Activated CD4-positive, alpha-beta T cell treated with anti-CD3 and anti-CD28 coated beads, Interleukin-2, Interleukin-6, amounts not matched to agents 100 ng/mL and 50 ng/mL, durations not matched to agents 16 hours and 8 hours (primary cell): ENCODE data around the gene CLDN11.

Experiments
- DNase-seq: peaks from one replicate; pipeline ENCODE4 v3.0.0-alpha.2; 2020

Gene CLDN11

DNA sequence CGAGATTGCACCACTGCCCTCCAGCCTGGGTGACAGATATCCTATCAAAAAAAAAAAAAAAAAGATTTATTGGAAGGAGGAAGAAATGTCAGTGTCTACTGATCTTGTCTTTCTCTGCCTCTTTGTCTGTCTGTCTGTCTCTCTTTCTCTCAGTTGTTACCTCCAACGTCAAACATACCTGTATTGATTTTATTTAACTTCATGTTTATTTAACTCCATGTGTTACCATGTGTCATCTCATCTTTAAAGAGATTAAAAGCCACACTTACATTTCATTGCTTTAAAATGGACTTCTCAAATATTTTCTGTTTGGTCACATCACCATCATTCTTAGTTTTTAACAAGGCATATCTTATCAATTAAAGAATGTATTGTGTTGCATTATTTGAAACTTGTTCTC lies 9.4 kb downstream of the CLDN11 start:
- DNase-seq, result no peak

DNA sequence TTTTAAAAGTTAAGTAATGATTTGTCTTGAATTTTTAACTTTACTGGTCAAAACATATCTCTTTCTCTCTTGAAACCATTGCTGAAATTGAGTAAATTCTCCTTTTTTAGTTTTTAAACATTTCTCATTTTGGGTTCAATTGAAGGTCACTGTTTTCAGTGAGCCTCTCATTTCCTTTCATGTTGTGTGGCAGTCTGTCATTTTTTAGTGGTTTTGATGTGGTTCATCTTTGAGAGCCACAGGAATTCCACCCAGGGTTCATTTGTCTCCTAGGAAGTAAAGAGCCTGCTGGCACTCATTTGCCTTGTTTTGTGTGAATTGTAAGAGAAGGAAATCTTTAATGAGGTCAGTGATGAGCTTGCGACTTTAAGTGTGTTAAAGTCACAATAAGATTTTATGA lies 10.4 kb downstream of the CLDN11 start:
- no peak for DNase-seq

DNA sequence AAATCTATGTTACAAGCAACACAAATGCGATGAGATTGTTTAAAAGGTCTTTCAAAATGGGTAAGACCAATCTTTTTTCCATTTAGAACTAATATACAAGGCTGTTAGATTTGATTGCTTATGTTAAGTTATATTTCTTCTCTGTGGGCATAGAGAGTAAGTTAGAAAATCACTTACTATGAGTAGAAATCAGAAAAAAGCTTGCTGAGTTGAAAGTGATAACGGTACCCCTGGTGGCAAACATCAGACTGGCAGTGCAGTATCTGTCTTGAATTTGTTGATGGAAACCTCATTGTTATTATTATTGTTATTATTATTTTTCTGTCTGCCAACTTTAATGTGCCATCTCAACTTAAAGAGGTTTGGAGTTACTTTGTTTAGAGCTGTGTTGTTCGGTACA lies 12.4 kb downstream of the CLDN11 start:
- no peak for DNase-seq

DNA sequence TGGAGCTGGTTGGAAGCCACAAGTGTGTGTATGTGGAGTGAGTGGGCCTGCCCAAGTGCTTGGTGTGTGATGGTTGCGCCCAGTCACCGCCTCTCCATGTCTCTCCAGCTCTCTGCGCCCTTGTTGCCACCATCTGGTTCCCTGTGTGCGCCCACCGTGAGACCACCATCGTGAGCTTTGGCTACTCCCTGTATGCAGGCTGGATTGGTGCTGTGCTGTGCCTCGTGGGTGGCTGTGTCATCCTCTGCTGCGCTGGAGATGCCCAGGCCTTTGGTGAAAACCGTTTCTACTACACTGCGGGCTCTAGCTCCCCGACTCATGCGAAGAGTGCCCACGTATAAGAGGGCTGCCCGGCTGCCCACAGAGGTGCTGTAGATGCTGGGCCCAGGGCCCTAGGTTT lies 13.7 kb downstream of the CLDN11 start:
- DNase-seq, result no peak

DNA sequence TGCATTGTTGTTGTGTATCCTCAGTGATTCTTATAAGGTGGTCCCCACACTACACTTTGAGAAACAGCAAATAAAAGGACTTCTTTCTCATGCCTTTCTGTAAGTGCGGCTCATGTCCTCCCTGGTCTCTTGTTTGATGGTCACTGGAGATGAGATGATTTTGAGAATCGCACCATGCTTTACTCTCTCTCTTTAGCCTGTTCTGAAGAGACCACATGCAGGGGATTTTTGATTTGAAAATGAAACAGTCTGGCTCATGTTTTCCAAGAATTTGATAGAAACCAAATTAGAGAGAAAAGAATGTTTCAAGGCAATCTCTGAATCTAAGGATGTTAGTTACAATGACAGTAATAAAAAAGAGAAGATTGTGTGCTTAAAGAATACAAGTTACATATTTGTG lies 18.0 kb downstream of the CLDN11 start:
- no peak for DNase-seq

DNA sequence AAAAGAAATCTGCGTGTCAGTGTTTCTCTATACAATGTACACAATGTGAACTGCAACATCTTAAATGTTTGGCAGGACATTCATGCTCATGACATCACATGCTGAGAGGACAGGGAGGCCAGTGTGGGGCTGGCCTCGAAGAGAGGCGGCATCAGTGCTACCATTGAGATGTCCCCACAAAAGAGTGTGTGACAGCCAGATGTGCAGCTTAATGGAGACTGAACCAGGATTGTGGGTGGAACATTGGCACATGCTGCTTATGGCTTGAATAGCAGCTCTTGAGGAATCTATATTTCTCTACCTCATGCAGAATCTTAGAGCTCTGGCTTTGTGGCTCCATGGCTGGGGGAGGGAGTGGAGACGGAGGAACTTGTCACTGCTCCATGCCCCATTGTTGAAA lies 18.5 kb downstream of the CLDN11 start:
- DNase-seq, result no peak

DNA sequence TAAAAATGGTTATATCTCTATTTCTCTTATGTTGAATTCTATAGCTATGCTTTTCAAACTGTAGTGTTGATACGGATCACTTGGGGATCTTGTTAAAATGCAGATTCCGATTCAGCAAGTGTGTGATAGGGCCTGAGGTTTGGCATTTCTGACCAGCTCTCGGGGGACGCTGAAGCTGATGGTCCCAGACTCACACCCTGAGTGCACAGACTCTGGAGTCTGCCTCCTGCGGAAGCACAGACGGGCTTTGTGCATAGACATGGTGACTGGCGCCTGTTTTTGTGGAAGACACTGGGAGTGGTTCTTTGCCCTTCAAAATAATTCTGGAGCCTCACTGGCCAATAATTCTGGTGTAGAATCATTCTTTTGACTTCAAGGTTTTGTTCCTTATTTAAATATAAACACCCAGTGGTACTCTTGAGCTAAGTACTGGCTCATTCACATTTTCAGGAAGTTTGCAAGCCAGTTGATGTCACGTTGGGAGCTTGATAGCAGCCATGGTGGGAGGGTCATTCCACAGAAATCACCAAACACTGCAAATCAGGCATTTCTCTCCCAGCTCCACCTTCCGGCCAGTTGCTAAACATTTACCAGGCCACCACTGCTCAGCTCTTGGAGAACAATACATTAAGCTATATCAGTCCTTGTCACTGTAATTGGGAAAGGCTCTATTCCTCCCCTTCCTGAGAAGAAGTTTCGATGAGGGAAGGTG lies 19.2 kb downstream of the CLDN11 start:
- no peak for DNase-seq

DNA sequence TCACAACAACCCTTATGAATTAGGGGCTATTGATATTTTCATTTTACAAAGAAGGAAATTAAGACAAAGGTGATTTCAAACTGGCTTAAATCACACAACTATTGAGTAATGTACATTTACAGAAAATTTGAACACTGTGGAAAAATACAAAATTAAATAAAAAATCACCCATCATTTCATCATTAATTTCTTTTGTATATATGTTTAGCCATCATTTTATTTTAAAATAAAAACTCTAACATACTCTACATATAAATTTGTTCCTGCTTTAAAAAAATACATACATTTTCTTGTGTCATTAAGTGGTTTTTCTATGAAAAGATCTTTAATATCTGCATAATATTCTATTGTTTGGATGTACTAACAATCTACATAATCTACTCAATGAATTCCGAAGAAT lies 20.2 kb downstream of the CLDN11 start:
- no peak for DNase-seq

DNA sequence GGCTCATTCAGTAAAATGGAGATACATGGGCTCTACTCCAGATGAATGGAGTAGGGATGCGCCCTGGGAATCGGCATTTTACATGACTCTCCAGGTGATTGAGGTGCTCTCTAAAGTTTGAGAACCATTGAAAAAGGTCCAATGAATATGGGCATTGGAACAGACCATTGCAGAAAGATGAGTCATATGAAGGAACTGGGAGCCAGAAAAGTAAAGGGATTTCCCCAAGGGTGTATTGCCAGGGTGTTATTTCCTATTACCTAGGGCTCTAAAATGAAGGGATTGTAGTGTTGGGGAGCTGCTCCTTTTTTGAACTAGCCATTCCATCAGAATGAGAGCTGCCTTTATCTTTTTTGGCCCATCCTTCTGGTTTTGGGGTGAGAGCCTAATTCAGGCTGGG lies 21.7 kb downstream of the CLDN11 start:
- DNase-seq, result no peak

DNA sequence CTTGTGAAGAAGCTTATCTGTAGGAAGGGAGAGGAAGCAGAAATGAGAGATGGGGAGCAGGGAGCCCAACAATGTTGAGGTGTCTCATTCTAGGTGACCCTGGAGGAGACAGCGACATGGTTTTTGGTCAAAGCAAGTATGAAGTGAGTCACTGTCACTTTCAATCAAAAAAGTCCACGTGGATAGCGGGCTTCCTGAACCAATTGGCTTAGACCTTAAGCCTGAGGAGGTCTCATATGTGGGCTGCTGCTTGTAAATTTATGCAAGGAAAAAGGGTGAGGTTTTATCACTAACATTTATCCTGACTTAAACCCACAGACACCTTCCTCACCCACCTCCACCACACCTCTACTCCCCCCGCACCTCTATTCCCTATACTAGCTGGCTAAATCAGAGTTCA lies 22.7 kb downstream of the CLDN11 start:
- no peak for DNase-seq

DNA sequence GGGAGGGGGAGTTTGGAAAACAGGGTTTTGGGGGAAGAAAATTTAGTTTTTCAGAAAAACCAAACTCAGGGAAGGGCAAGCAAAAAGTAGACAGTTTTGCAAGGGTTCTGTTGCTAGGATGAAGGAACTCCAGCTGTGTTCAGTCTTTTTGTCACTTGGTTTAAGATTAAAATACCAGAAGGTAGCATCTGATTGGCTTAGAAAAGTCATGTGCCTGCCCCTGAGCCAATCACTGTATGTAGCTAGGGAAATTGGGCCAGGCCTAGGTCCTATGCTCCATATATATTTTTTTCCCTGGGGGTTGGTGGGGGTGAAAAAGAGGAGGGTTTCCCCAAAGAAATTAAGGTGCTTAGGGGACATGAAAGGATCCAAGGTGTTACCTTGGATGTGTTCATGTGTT lies 24.3 kb downstream of the CLDN11 start:
- no peak for DNase-seq

DNA sequence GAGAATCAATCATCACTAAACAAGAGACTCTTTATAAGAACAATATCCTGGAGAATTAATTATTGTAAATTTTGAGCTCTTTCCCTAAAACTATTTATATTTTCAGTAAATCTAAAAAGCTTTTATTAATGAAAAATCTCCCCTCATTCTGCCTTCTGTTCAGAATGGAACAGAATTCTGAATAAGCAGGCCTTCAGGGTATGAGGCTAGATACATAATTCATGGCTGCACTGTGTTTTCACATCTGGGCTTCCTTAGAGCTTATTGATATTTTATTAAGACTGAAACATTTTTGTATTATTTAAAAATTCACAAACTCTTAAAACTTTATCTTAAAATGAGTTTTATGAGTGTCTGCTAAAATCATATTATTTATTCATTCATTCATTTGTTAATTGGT lies 24.8 kb downstream of the CLDN11 start:
- DNase-seq, result no peak

DNA sequence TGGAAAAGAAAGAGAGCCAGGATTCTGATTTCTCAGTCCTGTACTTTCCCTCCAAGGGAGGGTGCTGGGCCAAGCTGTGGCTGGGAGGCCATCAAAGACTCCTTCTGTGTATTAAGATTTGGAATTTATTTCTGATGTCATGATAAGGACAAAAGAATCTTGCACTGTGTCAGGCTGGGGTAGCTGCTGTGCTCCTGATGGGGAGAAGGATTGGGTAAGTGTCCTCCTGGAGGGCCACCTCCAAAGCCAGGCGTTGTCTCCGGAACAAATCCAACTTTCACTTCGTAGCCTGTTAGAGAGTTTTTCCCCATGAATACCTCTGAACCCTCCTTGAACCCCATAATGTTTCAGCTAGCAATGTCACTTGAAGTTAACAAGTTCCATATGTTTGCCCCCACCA lies 29.9 kb downstream of the CLDN11 start:
- DNase-seq, result no peak

DNA sequence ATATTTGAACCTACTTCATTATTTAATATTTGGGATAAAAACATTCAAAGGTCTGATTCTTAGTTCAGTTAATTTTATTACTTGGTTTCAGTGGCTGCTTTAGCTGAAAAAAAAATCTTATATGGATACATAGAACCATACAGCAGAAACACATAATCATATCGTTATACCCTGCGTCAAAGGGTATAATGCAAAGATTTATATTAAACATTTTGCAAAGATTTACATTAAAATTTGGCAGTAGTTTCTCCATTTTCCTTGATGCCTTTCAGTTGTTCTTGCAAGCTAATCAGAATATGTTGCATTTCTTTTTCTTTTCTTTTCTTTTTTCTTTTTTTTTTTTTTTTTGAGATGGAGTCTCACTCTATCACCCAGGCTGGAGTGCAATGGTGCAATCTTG lies 31.4 kb downstream of the CLDN11 start:
- DNase-seq, result no peak

DNA sequence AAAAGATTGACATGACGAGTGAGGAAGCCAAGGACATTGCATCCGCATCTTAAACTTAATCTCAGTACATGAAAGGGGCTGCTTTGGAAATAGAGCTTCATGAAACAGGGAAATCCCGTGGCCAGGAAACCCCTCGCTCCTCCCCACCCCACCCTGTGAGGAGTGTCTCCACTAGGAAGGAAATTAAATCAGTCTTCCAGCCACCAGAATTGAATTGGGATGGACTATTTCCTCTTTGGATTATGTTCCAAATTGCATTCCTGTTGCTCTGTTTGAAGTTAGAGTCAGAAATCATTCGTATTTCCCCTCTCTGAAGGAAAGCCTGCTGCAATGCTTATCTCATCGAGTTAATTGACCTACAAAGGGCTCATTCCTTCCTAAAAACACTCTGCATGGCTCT lies 35.8 kb downstream of the CLDN11 start:
- DNase-seq, result no peak

DNA sequence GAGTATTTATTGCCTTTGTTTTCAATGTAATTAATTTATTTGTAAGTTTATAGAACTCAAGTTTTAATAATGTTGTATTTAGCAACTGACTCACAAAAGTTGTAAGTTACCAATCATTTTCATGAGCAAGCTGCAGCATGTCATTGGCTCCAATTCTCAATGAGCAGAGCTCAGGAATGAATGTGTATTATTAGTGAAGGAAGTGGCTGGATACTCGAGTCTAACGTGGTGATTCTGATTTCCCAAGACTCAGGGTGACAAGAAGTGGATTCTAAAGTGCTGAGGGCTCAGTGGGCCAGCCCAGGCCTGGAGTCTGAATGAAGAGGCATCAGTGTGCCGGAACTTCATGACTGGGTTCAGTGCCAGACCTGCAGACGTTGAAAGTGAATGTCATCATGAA lies 39.6 kb downstream of the CLDN11 start:
- no peak for DNase-seq

DNA sequence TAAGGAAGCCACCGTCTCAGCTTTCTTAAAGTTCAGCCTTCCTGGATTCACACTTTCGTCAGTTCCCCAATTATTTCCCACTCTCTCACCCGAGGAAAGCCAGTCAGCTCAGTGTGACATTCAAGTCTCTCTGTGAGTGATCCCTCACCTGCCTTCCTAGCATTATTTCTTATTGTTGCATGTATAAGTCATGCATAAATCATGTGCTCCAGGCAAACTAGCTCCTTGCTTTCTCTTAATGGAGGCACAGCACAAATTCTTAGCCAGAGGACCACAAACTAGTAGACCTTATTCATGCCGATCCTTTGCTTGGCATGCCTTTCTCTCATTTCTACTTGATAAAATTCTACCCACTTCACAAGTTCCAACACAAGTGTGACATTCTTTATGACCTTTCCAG lies 44.3 kb downstream of the CLDN11 start:
- no peak for DNase-seq

DNA sequence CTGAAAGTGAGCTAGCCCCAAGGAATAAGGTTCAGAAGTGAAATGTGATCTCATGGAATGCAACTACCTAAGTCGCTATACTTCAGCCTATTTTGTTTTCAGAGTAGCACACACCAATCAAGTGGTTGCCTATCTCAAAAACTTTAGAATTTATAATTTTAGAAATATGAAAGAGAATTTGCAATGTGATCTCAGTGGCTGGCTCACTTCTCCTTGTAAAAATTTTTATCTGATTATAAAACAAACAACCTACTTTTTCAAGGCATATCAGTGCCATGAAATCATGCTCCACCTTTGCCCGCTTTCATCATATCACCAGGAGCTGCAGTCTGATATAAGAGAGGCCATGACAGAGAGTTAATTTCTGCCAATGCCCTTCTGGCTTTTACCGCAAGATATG lies 47.3 kb downstream of the CLDN11 start:
- no peak for DNase-seq

DNA sequence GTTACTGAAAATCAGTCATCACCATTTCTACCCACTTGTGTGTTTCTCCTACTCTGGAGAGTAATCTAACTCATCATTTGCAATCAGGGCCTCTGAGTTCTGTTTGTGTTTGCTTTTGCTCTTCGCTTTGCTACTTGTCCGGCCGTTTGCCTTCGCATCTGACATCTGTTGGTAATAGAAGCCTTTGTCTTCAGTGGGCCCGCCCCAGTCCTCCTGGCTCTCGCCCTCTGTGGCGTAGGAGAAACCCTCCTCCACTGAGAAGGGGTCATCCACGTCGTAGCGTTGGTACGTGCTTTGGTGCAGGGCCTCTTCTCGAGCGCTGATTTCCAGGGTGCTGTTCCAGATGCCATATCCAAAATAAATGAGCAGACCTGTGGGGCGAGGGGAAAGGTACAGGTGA lies 48.3 kb downstream of the CLDN11 start:
- DNase-seq, result no peak

DNA sequence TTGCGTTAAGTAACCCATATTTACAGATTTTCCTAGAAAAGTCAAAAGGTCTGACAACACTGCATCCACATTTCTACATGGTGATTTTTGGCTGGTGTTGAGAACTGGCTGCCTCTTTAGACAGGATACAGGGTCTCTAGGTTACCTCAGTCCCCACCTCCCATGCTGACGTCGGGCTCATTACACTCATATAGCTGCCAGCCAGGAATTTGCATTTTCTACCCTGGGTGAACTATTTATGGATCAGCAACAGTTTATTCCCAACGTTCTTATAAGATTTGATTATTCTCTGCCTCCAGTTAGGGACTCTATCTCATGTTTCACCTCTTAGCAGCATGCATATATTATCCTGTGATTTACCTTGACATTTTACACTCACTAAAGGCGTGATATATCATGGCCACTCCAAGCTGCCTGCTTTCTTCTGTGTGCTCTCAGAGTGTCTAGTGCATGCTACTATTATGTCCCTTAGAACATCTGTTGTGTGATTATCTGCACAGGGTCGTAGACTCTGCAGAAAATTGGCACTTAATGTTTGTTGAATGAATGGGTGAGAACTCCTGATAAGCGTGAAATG lies 49.0 kb downstream of the CLDN11 start:
- no peak for DNase-seq

DNA sequence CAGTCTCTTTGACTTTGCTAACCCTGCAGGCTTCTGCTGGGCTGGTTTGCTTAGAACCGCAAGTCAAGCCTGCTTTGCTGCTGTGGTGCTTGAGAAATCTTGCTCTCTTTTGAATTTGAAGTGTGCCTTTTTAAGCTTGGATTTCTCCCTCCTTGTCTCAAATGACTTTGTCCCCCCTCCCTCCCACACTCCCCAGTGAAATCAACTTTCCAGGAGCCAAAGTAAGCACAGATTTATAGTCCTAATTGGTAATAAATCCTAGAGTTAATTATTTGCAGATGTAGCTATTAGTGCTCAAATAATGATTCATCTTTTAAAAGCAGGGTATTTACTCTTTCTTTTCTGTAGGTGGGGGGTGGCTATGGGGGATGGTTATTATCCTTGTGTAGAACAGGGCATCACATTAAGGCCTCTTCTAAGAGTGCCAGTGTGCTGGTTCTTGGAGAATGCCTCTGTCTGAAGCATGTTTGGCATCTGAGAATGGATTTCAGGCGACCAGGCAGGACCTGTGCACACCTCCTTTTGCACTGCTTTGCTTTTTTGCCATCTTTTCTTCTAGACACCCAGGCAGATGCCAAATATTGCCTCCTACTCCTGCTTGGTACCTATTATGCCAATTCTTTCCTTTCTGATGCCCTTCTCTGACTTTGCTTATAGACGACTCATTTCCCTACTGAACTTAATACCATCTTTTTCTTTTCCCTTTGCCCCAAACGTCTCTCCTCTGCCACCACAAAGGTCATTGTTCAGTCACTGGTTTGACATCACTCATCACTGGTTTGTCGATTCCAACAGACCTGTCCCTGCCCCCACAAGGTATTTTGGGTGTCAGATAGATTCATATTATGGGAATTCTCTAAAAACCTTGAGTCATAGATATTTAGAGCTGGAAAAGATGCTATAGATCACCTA lies 50.7 kb downstream of the CLDN11 start:
- DNase-seq, result no peak

DNA sequence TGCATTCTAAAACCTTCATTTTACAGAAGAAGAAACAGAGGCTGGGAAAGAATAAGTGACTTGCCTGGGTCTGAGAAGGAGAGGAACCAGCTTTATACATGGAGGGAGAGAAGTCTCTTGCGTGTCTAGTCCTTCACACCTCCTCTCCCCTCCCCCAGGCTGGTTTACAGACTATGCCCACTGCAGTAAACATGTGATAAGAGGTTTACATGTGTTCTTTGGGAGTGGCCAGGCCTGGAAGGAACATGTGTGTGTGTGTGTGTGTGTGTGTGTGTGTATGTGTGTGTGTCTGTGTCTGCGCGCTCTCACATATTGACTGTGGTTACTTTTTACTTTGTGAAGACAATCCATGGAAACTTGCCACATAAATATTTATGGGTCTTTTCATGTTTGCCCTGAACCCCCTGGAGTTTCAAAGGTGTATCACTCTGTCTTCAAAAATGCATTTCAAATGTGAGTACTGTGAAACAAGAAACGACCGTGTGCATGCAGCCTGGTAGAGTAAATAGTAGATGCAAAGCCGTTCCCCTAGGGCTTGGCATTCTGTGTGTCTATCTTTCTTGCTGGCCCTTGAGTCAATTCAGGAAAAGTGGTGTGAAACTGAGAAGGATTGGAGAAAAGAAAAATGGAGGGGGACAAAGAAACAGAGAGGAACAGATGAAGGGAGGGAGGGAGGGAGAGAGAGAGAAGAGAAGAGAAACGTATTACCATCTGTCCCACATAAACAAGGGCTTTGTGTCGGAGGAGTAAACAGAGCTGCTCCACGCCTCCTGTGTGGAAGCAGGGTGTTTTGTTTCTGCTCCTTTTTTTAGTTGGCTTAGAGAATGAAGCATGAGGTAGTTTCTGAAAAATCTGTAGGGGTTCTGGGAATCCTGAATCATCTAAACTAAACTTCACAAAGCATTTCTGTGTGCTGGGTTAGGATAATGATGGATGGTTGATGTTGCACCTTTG lies 51.7 kb downstream of the CLDN11 start:
- DNase-seq, result no peak

DNA sequence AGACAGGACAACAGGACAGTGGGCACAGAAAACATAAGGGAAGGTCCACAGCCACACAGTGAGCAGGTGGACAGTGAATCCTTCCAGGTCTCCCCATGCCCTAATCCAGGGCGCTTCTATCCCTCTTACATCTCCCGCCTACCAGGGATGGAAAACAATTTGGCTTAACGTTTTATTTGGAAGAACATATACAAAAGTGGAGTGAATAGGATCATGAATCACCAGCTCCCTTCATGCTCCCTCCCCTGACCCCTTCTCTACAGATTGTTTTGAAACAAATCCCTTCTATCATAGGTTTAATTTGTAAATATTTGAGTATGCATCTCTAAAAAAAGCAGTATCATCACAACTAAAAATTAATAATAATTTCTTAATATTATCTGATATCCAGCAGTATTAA lies 52.5 kb downstream of the CLDN11 start:
- DNase-seq, result no peak
